Measurements from ENCODE around the gene TMEM239.

DNA sequence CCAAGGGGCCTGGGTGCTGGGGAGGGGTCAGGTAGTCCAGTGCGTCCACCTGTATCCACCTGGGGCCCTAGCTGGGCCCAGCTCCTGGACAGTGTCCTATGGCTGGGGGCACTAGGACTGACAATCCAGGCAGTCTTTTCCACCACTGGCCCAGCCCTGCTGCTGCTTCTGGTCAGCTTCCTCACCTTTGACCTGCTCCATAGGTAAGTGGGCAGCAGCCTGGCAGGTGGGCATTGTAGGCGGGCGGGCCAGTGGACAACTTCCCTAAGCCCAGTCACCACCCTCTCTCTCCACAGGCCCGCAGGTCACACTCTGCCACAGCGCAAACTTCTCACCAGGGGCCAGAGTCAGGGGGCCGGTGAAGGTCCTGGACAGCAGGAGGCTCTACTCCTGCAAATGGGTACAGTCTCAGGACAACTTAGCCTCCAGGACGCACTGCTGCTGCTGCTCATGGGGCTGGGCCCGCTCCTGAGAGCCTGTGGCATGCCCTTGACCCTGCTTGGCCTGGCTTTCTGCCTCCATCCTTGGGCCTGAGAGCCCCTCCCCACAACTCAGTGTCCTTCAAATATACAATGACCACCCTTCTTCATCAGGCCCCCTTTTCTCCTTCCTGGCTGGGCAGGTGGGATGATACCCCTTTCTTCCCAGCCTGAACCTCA, 793 bp upstream of the TMEM239 start:
- TF ChIP-seq, protein P1, sequence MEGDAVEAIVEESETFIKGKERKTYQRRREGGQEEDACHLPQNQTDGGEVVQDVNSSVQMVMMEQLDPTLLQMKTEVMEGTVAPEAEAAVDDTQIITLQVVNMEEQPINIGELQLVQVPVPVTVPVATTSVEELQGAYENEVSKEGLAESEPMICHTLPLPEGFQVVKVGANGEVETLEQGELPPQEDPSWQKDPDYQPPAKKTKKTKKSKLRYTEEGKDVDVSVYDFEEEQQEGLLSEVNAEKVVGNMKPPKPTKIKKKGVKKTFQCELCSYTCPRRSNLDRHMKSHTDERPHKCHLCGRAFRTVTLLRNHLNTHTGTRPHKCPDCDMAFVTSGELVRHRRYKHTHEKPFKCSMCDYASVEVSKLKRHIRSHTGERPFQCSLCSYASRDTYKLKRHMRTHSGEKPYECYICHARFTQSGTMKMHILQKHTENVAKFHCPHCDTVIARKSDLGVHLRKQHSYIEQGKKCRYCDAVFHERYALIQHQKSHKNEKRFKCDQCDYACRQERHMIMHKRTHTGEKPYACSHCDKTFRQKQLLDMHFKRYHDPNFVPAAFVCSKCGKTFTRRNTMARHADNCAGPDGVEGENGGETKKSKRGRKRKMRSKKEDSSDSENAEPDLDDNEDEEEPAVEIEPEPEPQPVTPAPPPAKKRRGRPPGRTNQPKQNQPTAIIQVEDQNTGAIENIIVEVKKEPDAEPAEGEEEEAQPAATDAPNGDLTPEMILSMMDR (conservative IDR thresholded peaks at IDR 0.05): no peak
- TF ChIP-seq EZH2 (IDR thresholded peaks at IDR 0.05; ENCODE audit: low read depth): no peak
